HK-2 (cell line): ENCODE data around the gene KLHL28.
"Not testable (repeated sequence)": the region's sequence is repeated elsewhere in the genome, so short reads cannot be mapped to it uniquely, and the experiment has no call there.

ENCODE experiments used
- DNase-seq: peaks from one replicate; pipeline ENCODE4 v3.0.0-alpha.2; 2018; ENCODE audit not compliant: unreplicated experiment

The KLHL28 gene

DNA sequence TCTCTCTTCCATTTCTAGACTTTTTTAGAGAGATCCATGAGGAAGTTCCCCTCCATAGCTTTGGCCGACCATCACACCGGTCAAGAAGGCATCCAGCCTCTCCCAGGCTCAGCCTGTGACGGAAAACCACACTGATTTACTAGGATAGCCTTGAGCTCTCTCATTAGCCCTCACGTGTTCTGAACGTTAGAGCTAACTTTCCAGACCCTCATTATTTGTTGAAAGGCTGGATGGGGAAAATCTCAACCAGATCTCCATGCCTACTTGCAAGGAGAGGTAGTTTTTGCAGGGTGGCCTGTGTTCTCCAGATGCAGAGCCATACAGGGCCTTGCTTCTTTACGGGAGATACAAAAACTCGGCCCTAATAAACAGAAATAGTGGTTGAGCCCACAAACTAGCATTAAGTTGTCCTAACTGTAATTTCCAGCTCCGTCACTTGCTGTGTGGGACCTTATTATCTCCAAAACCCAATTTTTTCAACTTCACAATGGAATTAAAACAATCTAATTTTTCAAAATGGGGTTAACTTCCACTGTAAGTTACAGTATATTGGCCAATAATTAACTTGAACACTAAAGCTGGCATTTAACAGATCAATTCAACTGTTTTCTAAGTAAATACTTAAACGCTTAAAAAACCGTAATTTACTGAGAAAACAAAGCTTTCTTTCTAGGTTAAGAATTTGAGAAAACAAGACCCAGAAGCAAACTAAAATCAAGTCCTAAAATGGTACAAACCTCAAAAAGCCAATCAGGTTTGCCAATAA, 65.3 kb downstream of the KLHL28 start:
- no peak for DNase-seq

DNA sequence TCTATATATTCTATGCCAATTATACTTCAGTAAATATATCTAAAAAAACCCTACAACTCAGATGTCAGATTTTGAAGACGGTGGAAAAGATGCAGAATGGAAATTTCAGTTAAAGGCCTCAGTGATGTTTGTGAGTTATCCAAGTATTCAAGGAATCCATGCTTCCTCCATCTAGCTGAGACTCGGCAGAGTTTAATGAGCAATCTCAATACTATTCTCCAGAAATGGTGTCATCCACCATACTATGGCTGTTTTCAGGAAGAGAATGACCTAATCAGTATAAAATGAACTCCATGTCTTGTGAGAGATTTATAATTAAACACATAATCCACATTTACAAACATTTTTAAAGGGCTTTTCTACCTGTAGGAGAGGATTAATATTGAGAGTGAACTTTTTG, 66.0 kb downstream of the KLHL28 start:
- DNase-seq, result no peak

DNA sequence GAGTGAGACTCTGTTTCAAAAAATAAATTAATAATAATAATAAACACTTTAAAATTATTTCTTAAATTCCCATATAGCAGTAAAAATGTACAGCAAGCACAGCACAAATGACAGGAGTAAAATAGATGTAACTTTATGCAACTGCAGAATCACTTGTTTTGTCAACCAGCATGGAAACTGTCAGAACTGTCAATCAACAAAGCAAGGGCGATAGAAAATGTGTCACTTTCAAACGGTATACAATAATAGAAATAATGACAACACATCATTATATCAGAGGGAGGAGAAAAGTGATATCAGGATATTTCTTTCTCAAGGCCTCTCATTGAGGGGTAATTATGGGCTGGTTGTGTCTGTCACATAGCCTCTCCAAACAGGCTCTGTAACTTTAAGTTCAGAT, 68.2 kb downstream of the KLHL28 start:
- no peak for DNase-seq

DNA sequence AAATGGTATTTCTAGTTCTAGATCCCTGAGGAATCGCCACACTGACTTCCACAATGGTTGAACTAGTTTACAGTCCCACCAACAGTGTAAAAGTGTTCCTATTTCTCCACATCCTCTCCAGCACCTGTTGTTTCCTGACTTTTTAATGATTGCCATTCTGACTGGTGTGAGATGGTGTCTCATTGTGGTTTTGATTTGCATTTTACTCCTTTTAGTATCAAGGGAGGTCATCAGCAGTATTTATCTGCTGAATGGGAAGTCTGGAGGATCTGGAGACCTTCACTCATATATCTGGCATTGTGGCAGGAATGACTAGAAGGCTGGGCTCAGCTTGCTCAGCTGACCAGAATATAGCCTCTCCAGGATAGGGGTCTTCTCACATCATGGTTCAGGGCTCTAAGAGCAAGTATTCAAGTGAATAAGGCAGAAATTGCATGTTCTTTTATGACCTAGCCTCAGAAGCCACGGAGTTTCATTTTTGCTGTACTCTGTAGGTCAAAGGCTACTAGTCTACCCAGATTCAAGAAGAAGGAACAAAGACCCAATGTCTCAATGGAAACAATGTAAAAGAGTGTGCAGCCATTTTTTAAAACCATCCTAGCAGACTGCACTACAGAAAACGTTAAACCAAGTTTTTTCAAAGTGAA, 69.9 kb downstream of the KLHL28 start:
- DNase-seq, result not testable (repeated sequence)

DNA sequence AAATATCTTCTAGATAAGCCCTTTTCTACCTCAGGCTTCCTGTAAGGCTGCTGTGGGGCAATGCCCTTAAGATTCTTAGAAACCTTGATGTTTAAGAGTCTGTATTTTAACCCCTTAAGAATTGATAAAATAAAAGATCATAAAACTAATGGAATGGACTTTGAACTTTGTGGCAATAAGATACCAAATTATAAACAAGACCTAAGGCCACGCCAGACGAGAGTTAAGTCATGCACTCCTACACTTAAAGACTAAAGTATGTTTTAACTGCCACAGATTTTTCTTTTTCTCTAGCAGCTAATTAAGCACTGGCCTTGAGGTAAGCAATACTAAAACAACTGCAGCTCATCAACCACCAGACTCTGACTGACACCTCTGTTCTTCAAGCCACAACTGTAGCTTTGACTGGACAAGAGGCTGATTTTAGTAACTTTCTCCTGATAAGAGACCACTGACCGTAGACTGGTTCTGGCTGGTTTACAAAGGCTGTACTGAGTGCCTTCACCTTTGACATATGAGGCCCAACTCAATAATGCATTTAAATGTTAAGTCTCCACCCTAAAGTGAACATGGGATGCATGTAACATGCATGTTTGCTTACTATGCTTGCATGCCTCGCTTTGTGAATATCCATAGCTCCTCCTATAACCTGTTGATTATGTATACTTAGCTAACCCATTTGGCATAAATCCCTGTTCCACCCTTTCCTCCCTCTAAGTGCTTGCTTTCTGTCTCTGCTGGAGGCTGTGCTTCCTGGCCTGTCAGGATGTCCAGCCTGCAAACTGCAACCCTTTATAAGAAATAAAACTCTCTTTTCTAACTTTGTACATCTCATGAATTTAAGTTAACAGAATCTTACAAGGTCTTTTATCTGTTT, 71.9 kb downstream of the KLHL28 start:
- no peak for DNase-seq

DNA sequence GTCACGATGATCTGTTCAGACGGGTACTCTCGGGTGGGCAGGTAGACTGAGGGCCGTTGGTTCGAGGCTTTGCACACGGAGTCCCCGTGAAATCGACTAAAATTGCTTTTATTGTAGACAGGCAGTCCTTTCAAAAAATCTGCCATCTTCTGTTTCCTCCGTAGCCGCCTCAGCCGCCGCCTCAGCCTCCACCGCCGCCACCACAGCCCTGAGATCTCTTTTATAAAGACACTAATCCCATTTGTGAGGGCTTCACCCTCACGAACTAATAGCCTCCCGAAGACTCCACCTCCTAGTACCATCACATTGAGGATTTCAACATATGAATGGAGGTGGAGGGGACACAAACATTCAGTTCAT, 74.2 kb downstream of the KLHL28 start:
- DNase-seq, result no peak

DNA sequence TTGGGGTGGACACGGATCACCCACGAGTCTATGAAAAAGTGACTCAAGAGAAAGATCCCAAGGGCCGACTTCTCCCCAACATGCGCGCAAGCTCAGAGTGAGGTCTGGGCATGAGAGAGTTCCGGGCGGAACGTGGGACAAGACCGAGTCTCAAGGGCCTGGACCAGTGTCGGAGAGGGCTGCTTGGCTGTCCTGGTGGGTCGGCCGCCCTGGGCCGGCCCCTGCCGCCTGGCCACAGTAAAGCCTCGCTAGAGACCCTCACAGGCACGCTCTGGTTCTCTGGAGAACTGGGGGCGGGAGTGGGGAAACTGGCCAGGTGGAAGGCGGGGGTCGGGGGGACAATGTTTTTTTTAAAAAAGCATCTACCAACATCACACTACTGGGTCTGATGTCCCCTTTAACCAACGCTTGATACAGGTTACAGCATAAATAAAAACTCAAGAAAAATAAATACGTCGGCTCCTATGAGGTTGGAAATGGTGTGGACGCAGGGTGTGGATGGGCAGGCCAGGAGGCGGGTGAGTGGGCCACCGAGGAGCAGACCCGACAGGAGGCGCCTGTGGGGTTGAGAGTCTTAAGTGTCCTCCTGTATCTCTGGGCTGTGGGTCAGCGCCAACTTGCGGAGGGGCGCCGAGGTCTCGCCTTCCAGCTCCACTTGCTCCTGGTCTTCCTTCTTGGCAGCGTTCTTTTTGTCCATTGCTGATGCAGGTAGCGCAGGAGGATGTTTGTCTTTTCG, 74.7 kb downstream of the KLHL28 start:
- DNase-seq, result no peak

DNA sequence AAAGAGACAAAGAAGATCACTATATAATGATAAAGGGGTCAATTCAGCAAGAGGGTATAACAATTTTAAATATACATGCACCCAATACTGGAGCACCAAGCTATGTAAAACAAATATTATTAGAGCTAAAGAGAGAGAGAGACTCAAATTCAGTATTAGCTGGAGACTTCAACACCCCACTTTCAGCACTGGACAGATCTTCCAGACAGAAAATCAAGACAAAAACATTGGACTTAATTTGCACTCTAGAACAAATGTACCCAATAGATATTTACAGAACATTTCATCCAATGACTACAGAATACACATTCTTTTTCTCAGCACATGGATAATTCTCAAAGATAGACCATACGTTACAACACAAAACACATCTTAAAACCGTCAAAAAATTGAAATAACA, 81.0 kb downstream of the KLHL28 start:
- DNase-seq, result no peak
